A549 treated with Hydrocortisone at 1 μM for 4 hours (cell line): ENCODE data around the gene FAM83F. TPM values are rescaled to one million over a fixed set of nuclear protein-coding genes. Genes with fewer than 3 reads are reported as not detected.

Source experiments
- total RNA-seq: library from RNA; stranded (reverse); fragments of 200-300 nt; extraction: Qiagen RNA extraction; gene quantifications from 5 replicates; pipeline ENCODE4 v1.2.3, GENCODE V29; 2022

FAM83F gene
- total RNA-seq: not detected in 5 replicates

DNA sequence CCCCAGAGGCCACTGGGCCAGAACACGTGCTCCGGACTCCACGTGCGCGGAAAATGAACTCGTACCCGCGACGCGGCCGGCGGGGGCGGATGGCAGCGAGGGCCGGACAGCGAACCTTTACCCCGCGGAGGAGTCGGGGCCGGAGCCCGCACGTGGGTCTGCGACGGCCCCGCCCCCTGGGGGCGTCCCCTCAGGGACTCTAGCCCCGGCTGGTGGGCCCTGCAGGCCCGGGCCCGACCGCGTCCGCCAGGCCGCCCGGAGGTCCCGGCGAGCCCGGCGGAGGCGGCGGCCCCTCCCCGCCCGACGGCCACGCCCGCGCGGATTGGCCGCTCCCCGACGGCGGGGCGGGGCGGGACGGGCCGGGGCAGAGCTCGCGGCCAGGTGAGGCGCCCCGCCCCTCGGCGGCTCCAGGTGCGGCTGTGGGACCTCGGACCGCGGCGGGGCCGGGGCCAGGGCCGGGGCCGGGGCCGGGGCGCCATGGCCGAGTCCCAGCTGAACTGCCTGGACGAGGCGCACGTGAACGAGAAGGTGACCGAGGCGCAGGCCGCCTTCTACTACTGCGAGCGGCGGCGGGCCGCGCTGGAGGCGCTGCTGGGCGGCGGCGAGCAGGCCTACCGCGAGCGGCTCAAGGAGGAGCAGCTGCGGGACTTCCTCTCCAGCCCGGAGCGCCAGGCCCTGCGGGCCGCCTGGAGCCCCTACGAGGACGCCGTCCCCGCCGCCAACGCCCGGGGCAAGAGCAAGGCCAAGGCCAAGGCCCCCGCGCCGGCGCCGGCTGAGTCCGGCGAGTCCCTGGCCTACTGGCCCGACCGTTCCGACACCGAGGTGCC, at the start of gene FAM83F:
Gene FAM83F, plus strand, starts transcription at position 389 of the 827 bp plus-strand sequence. Its CDS starts 89 bp downstream, at position 478.

DNA sequence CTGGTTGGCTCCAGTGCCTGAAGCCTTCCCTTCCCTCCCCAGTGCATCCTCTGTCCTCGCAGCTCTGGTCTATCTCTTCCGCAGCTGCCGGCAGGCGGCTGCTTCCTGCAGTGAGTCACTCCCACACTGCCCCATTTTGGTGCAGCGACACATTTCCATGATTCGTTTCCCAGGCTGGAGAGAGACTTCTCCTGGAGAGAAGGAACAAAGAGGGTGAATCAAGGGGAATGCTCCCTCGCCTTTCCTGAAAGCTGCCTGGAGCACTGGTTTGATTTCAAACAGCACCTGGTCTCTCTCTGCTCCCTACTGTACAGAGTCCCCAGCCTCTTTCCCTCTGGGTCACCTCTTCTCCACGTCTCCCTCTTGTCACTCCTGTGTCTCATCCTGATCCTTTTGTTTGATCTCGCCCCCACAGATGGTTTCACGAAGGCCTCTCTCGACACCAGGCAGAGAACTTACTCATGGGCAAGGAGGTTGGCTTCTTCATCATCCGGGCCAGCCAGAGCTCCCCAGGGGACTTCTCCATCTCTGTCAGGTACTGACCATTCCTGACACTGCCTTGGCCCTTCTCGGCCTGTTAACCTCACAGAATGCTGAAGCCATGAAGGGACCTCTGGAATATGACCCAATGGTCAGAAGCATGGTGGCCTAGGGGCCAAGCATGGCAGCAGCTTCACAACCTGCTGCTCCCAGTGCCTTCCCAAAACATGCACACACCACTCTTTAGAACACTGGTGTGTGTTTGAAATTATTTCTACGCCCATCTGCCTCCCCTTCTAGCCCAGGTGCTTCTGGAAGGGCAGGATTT, 34.9 kb upstream of the FAM83F start, which contains the start of gene TMA7B:
Gene TMA7B, plus strand, starts transcription at position 758 of the 808 bp plus-strand sequence. CDS start 3,978 bp downstream, outside the sequence.

Other genes with a start within 250 kb of the FAM83F start
- gene ENTHD1, start 101.2 kb upstream of the FAM83F start, total RNA-seq: not detected in 5 replicates
- gene GRAP2, start 93.9 kb upstream of the FAM83F start, total RNA-seq: not detected in 5 replicates
- not detected in 5 replicates for gene TMA7B, start 34.6 kb upstream of the FAM83F start, total RNA-seq
- gene TNRC6B, start 183.0 kb downstream of the FAM83F start, total RNA-seq: 3.9 to 6.2 TPM (median 5.3 TPM) in 5 replicates